ENCODE data around the gene TRIM40. TPM values are rescaled to one million over a fixed set of nuclear protein-coding genes. Genes with fewer than 3 reads are reported as not detected.

The TRIM40 gene
- total RNA-seq, 4 donors from 2014 or later, result not detected

DNA sequence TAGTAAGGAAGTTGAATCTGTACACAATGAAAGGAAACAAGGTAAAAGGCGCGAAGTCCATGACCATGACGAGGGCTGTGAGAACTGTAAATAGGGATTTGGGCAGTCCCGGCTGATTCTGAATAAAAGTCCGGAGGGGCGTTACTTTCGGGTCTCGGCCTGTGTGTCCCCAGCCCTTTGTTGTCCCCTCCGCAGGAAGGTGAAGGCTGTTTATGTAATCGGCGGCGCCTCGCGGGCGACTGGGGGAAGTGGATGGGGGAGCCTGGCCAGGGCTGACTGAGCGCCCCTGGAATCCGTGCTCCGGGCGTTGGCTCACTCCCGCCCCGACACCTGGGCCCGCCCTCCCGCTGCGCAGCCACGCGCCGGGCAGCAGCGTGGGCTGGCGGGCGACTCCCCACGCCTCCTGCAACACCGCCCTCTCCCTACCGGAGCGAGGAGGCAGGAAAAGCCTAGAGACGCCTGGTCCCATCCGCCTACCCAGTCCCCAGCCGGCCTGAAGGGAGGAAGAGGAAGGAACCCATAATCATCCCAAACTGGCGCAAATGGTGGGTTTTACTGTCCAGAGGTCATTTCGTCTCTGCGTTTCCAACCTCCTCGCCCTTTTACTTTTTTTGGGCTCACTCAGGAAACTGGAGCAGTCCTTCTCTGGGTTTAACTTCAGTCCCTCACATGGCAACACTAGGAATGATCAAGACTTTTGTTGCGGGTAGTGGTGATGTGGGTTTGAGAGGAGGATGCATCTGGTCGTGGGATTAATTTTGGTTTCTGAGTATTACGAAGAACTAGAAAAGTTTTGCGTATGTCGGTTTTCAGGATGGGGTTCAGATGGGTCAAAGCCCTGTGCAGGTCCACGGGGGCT lies 35.1 kb upstream of the TRIM40 start:
- intact Hi-C loops (cut with DNase I), result no loop called here
- 5 to 7% methylated on average over 32 to 35 of the region's 47 CpGs for WGBS, 2 donors
- peak; percentile 57 for DNase-seq
- Histone ChIP-seq H3K4me1 (peaks cover 14 to 29% of the 10 kb centered on the region in 2 donors), H3K36me3 (no peaks in the 10 kb centered on the region), H3K27ac (no peak overlapping the region), H3K27me3 (no peaks in the 10 kb centered on the region), H3K4me3 (replicated peaks in 1 of 3) (peak overlapping the region in 1 of 3 donors; percentile 26), H3K9me3 (no peaks in the 10 kb centered on the region)
- TF ChIP-seq, protein P1, sequence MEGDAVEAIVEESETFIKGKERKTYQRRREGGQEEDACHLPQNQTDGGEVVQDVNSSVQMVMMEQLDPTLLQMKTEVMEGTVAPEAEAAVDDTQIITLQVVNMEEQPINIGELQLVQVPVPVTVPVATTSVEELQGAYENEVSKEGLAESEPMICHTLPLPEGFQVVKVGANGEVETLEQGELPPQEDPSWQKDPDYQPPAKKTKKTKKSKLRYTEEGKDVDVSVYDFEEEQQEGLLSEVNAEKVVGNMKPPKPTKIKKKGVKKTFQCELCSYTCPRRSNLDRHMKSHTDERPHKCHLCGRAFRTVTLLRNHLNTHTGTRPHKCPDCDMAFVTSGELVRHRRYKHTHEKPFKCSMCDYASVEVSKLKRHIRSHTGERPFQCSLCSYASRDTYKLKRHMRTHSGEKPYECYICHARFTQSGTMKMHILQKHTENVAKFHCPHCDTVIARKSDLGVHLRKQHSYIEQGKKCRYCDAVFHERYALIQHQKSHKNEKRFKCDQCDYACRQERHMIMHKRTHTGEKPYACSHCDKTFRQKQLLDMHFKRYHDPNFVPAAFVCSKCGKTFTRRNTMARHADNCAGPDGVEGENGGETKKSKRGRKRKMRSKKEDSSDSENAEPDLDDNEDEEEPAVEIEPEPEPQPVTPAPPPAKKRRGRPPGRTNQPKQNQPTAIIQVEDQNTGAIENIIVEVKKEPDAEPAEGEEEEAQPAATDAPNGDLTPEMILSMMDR (IDR thresholded peaks at IDR 0.05), result no peak
- no peak for TF ChIP-seq POLR2A (IDR thresholded peaks at IDR 0.05)

DNA sequence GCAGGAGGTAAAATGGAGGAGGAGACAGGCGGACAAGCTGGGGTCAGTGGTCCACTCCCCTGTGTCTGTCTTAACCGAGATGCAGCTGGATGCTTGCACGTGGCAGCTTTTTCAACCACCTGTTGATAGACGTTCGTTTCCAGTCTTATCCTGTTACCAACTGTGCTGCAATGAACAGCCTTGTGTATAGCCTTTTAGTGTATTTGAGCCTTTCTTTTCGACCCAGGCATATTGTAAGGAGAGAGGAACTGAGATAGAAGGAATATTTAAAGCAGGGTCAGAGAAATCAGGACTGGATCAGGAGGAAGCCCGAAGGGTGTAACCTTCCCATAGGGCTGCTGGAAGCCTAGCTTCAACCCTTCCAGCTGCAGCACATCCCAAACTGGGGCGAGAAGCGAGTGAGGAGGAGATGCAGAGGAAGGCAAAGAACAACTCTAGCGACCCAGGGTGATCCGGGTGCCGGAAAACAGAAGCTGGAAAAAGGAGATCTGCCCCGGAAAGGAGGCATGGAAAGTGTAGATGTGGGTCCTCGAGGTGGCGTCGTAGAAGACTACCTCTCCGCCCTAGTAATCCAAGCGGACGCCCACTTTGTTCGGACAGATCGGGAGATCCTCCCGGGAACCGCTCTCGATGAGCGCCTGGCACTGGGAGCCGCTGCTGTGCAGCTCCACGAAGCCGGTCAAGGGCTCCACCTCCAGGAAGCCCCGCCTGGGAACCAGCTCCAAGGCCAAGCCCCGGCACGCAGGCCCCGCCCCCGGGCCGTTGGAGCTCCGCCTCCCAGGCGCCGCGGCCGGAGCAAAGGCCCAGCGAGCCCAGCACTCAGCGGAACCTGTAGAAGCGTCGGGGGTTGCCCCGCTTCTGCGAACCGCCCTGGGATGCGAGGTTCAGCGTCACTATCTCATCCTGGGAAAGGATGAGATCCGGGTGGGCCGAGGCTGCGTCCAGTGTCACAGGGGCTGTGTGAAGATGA lies 34.2 kb upstream of the TRIM40 start:
- 3 to 5% methylated on average over 25 to 35 of the region's 51 CpGs for WGBS, 2 donors
- Histone ChIP-seq H3K36me3 (no peaks in the 10 kb centered on the region), H3K9me3 (no peaks in the 10 kb centered on the region), H3K27me3 (no peaks in the 10 kb centered on the region), H3K4me1 (peaks cover 14 to 29% of the 10 kb centered on the region in 2 donors), H3K4me3 (replicated peaks in 1 of 3) (peak overlapping the region in 1 of 3 donors; percentile 19), H3K27ac (peak overlapping the region; percentile 3 to 65 (median 54))
- intact Hi-C loops (cut with DNase I), result no loop called here
- peak; percentile 92 to 93 for DNase-seq
- TF ChIP-seq POLR2A (IDR thresholded peaks at IDR 0.05), result peak in 1 of 2 donors; percentile 84
- TF ChIP-seq, protein P1 (IDR thresholded peaks at IDR 0.05), result peak in 1 of 6 experiments; percentile 8

DNA sequence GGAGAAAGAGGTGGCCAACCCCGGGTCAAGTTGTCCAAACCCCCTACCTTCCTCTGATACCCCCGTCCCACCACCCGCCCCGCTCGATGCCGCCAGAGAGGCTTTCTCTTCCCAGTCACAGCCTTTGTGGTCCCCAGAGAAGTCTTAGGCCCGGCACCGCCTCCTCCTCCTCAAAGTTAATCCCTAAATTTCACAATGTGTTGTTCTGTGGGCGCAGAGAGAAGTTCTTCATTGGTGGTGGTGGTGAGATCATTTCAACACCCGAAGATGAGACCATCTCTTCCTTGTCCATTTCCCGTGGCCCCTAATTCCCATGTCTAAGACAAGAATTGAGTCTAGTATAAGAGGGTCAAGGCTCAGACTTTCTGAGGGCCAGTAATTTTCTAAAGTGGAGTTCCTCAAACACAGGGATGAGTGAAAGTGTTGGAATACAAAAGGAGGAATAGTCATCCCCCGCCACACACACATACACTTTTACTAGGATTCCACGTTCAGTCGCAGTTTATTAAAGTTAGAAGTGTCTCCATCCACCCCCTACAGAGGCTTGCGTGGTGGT lies 33.4 kb upstream of the TRIM40 start:
- Histone ChIP-seq H3K4me1 (peaks cover 14 to 29% of the 10 kb centered on the region in 2 donors), H3K9me3 (no peaks in the 10 kb centered on the region), H3K4me3 (replicated peaks in 1 of 3) (peak overlapping the region in 1 of 3 donors; percentile 19), H3K27ac (peak overlapping the region; percentile 3 to 65 (median 54)), H3K27me3 (no peaks in the 10 kb centered on the region), H3K36me3 (no peaks in the 10 kb centered on the region)
- 41 to 42% methylated on average over 14 to 15 of the region's 15 CpGs for WGBS, 2 donors
- TF ChIP-seq POLR2A (IDR thresholded peaks at IDR 0.05), result no peak
- intact Hi-C loops (cut with DNase I), result no loop called here
- peak in 1 of 2 donors; percentile 16 for DNase-seq

DNA sequence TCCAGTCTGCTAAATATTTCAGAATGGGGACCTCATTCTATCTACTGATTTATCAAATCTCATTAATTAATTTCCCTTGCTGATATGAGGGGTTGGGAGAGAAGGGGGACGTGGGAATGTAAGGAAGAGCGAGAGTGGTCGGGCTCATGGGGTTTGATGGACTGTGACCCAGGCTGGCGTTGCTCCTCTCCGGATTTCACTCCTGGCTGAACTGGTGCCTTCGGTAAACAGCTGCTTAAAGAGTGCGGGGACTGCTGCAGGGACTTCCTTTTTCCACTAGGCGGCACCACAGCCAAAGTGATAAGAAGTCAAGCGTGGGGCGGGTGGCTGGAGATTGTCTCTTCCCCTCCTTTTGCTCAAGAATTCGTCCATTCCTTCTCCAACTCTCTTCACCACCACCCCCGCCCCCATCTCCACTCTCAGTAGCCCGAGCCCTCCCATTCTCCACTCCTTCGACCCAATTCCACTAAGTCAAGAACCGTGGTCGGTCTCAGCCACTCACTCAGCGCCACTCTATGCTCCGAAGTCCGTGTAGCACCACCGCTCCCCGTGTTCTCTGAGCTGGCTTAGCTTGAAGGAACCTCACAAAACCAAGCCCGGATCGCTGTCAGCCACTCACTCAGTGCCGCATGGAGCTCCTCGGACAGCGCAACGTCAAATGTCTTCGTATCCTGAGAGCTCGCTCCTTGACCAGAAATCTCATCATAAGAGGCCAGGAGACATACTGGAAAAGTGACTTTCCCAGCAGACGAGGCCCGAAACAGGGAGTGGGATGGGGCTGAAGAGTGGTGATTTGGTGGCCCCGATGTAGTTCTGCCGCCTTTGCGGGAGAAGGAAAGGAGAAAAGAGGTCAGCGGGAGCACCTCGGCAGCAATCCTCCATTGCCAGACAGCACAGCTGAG lies 32.7 kb upstream of the TRIM40 start:
- H3K9me3 ChIP-seq, result no peaks in the 10 kb centered on the region
- 2 to 3% methylated on average over 36 of the region's 36 CpGs for WGBS, 2 donors
- H3K27ac ChIP-seq, result peak overlapping the region; percentile 3 to 65 (median 60)
- H3K4me1 ChIP-seq, result peaks cover 14 to 29% of the 10 kb centered on the region in 2 donors
- H3K27me3 ChIP-seq, result no peaks in the 10 kb centered on the region
- peak; percentile 93 to 94 for DNase-seq
- intact Hi-C loops (cut with DNase I), result no loop called here
- H3K4me3 ChIP-seq (replicated peaks in 1 of 3), result peak overlapping the region in 1 of 3 donors; percentile 28
- no peaks in the 10 kb centered on the region for H3K36me3 ChIP-seq
- TF ChIP-seq, protein P1 (IDR thresholded peaks at IDR 0.05), result peak; percentile 80 to 99 (median 92)
- TF ChIP-seq POLR2A (IDR thresholded peaks at IDR 0.05), result no peak

Measured in thyroid gland (tissue), 4 donors.